Activated CD8-positive, alpha-beta T cell treated with anti-CD3 and anti-CD28 coated beads, Interleukin-2, amount 10 ng/mL, durations not matched to agents 7 days and 5 days (primary cell): ENCODE results near the gene GLOD4. TPM values are rescaled to one million over a fixed set of nuclear protein-coding genes. Genes with fewer than 3 reads are reported as not detected.
"Not testable (repeated sequence)": the region's sequence is repeated elsewhere in the genome, so short reads cannot be mapped to it uniquely, and the experiment has no call there.

Experiments
- ATAC-seq: fragments of 150-1000 bp; cut with Tn5 transposase; one replicate; pipeline ENCODE4 v1.10.0; 2021; ENCODE audit warnings: moderate library complexity
- CTCF ChIA-PET: fragments of 350-600 bp; sonication (Branson Sonifier 250); formaldehyde crosslinking; loops from one replicate; lab custom pipeline; 2021; ENCODE audit warnings: antibody characterized with exemption; lab: Charles Lee
- POLR2A ChIA-PET: fragments of 350-600 bp; sonication (Branson Sonifier 250); formaldehyde crosslinking; loops from one replicate; lab custom pipeline; 2021; ENCODE audit warnings: antibody characterized with exemption; lab: Charles Lee
- DNase-seq: peaks from one replicate; pipeline ENCODE4 v3.0.0-alpha.2; 2020
- H3K27ac Mint-ChIP-seq: one replicate; pipeline ENCODE4 v1.8.0; 2021; ENCODE audit warnings: mild to moderate bottlenecking, mixed read lengths
- H3K27me3 Mint-ChIP-seq: one replicate; pipeline ENCODE4 v1.8.0; 2021; ENCODE audit warnings: low read depth, mixed read lengths
- H3K36me3 Mint-ChIP-seq: one replicate; pipeline ENCODE4 v1.8.0; 2021; ENCODE audit warnings: low read depth, mixed read lengths
- H3K4me1 Mint-ChIP-seq: one replicate; pipeline ENCODE4 v1.8.0; 2021; ENCODE audit warnings: low read depth, mixed read lengths
- H3K4me3 Mint-ChIP-seq: one replicate; pipeline ENCODE4 v1.8.0; 2021; ENCODE audit warnings: mild to moderate bottlenecking, mixed read lengths
- H3K9me3 Mint-ChIP-seq: one replicate; pipeline ENCODE4 v1.8.0; 2022; ENCODE audit warnings: mixed read lengths; ENCODE audit not compliant: insufficient read depth
- total RNA-seq, 2 experiments: library from RNA; stranded (reverse); gene quantifications; one replicate each; pipeline ENCODE4 v1.2.3, GENCODE V29; 2021

GLOD4 gene
- total RNA-seq, 2 experiments from 2014 or later, result 57.5 to 59.1 TPM

GRCh38 chr17:800446-801242, 18.6 kb upstream of the GLOD4 start:
- no peak for ATAC-seq
- no peaks in the 10 kb centered on the region for H3K9me3 Mint-ChIP-seq
- H3K4me1 Mint-ChIP-seq, result no peaks in the 10 kb centered on the region
- no peak for DNase-seq
- ChIA-PET CTCF (interaction anchor here (7.4 kb wide), 1 partner anchor 181 kb away, joined by 90 read pairs; the partner anchor contains the start of gene NXN), POLR2A (interaction anchor here (1.3 kb wide), 1 partner anchor 19 kb away, joined by 3 read pairs; the partner anchor contains the start of genes GLOD4 and MRM3)
- no peak overlapping the region for H3K27ac Mint-ChIP-seq
- no peaks in the 10 kb centered on the region for H3K27me3 Mint-ChIP-seq
- H3K4me3 Mint-ChIP-seq, result no peak overlapping the region
- H3K36me3 Mint-ChIP-seq, result no peaks in the 10 kb centered on the region

- DNase-seq, result no peak
- Mint-ChIP-seq H3K27me3 (no peaks in the 10 kb centered on the region), H3K27ac (no peak overlapping the region), H3K9me3 (no peaks in the 10 kb centered on the region), H3K4me3 (no peak overlapping the region), H3K4me1 (peaks cover 7% of the 10 kb centered on the region), H3K36me3 (no peaks in the 10 kb centered on the region)
- ATAC-seq, result no peak
- CTCF ChIA-PET, result interaction anchor here (7.4 kb wide), 1 partner anchor 182 kb away, joined by 90 read pairs; the partner anchor contains the start of gene NXN
- POLR2A ChIA-PET, result interaction anchor here (1.3 kb wide), 1 partner anchor 18 kb away, joined by 4 read pairs; the partner anchor contains the start of genes GLOD4 and MRM3
These were observed 17.2 kb upstream of the GLOD4 start for GRCh38 chr17:799261-799660.

GRCh38 chr17:798246-798645, 16.2 kb upstream of the GLOD4 start:
- Mint-ChIP-seq H3K27ac (no peak overlapping the region), H3K9me3 (no peaks in the 10 kb centered on the region), H3K4me1 (peaks cover 7% of the 10 kb centered on the region), H3K36me3 (peaks cover 2% of the 10 kb centered on the region), H3K27me3 (no peaks in the 10 kb centered on the region), H3K4me3 (no peak overlapping the region)
- ChIA-PET CTCF (interaction anchor here (7.4 kb wide), 1 partner anchor 183 kb away, joined by 90 read pairs; the partner anchor contains the start of gene NXN), POLR2A (interaction anchor here (1.3 kb wide), 1 partner anchor 16 kb away, joined by 4 read pairs; the partner anchor contains the start of genes GLOD4 and MRM3)
- ATAC-seq, result no peak
- no peak for DNase-seq

- no peak overlapping the region for H3K27ac Mint-ChIP-seq
- CTCF ChIA-PET, result interaction anchor here (7.4 kb wide), 1 partner anchor 184 kb away, joined by 90 read pairs; the partner anchor contains the start of gene NXN
- peaks cover 7% of the 10 kb centered on the region for H3K36me3 Mint-ChIP-seq
- DNase-seq, result no peak
- POLR2A ChIA-PET, result no interaction called here
- no peak overlapping the region for H3K4me3 Mint-ChIP-seq
- H3K4me1 Mint-ChIP-seq, result peaks cover 7% of the 10 kb centered on the region
- H3K9me3 Mint-ChIP-seq, result no peaks in the 10 kb centered on the region
- ATAC-seq, result no peak
- H3K27me3 Mint-ChIP-seq, result no peaks in the 10 kb centered on the region
These were observed 15.3 kb upstream of the GLOD4 start for GRCh38 chr17:797236-797840.

- Mint-ChIP-seq H3K36me3 (peaks cover 8% of the 10 kb centered on the region), H3K4me3 (no peak overlapping the region), H3K27ac (no peak overlapping the region), H3K9me3 (no peaks in the 10 kb centered on the region), H3K4me1 (peaks cover 7% of the 10 kb centered on the region), H3K27me3 (no peaks in the 10 kb centered on the region)
- CTCF ChIA-PET, result interaction anchor here (2.1 to 7.4 kb wide), 4 partner anchors 13 to 203 kb away, joined by 5 to 90 read pairs (median 10); partner anchors contain the start of genes NXN and TIMM22
- ATAC-seq (no peak), DNase-seq (no peak)
- POLR2A ChIA-PET, result no interaction called here
These were observed 14.5 kb upstream of the GLOD4 start for GRCh38 chr17:796609-797008.

GRCh38 chr17:795721-796120, 13.6 kb upstream of the GLOD4 start:
- H3K36me3 Mint-ChIP-seq, result peaks cover 16% of the 10 kb centered on the region
- POLR2A ChIA-PET, result no interaction called here
- no peaks in the 10 kb centered on the region for H3K27me3 Mint-ChIP-seq
- ATAC-seq (no peak), DNase-seq (no peak)
- peaks cover 7% of the 10 kb centered on the region for H3K4me1 Mint-ChIP-seq
- no peak overlapping the region for H3K4me3 Mint-ChIP-seq
- no peaks in the 10 kb centered on the region for H3K9me3 Mint-ChIP-seq
- CTCF ChIA-PET, result interaction anchor here (1.7 to 7.4 kb wide), 5 partner anchors 13 to 203 kb away, joined by 5 to 90 read pairs (median 14); partner anchors contain the start of genes NXN and TIMM22
- H3K27ac Mint-ChIP-seq, result no peak overlapping the region

- H3K9me3 Mint-ChIP-seq, result no peaks in the 10 kb centered on the region
- H3K4me1 Mint-ChIP-seq, result peaks cover 7% of the 10 kb centered on the region
- H3K4me3 Mint-ChIP-seq, result no peak overlapping the region
- no peaks in the 10 kb centered on the region for H3K27me3 Mint-ChIP-seq
- H3K36me3 Mint-ChIP-seq, result peaks cover 16% of the 10 kb centered on the region
- ATAC-seq (no peak), DNase-seq (no peak)
- H3K27ac Mint-ChIP-seq, result no peak overlapping the region
- POLR2A ChIA-PET, result no interaction called here
- CTCF ChIA-PET, result interaction anchor here (1.0 to 7.4 kb wide), 7 partner anchors 12 to 261 kb away, joined by 3 to 90 read pairs (median 6); partner anchors contain the start of genes NXN and TIMM22
These were observed 13.2 kb upstream of the GLOD4 start for GRCh38 chr17:795276-795675.

- Mint-ChIP-seq H3K27ac (no peak overlapping the region), H3K27me3 (no peaks in the 10 kb centered on the region)
These were observed 12.8 kb upstream of the GLOD4 start for GRCh38 chr17:794876-795275.

GRCh38 chr17:792277-792676, 10.2 kb upstream of the GLOD4 start:
- ChIA-PET POLR2A (interaction anchor here (0.7 kb wide), 1 partner anchor 10 kb away, joined by 3 read pairs; the partner anchor contains the start of genes GLOD4 and MRM3), CTCF (interaction anchor here (1.3 to 2.2 kb wide), 3 partner anchors 10 to 191 kb away, joined by 3 to 15 read pairs (median 5); partner anchors contain the start of genes GLOD4 and MRM3)
- no peaks in the 10 kb centered on the region for H3K27me3 Mint-ChIP-seq
- no peaks in the 10 kb centered on the region for H3K9me3 Mint-ChIP-seq
- no peak overlapping the region for H3K27ac Mint-ChIP-seq
- peaks cover 24% of the 10 kb centered on the region for H3K36me3 Mint-ChIP-seq
- H3K4me3 Mint-ChIP-seq, result no peak overlapping the region
- no peak for DNase-seq
- H3K4me1 Mint-ChIP-seq, result peaks cover 7% of the 10 kb centered on the region
- ATAC-seq, result no peak

More at GRCh38 chr17:794876-795275, 12.8 kb upstream of the GLOD4 start:
- ChIA-PET CTCF (interaction anchor here (1.0 to 7.4 kb wide), 7 partner anchors 12 to 262 kb away, joined by 3 to 90 read pairs (median 6); partner anchors contain the start of genes NXN and TIMM22), POLR2A (no interaction called here)
- peak; percentile 62 for DNase-seq
- Mint-ChIP-seq H3K4me1 (peaks cover 7% of the 10 kb centered on the region), H3K36me3 (peaks cover 18% of the 10 kb centered on the region), H3K4me3 (no peak overlapping the region), H3K9me3 (no peaks in the 10 kb centered on the region)
- ATAC-seq, result peak; percentile 74

GRCh38 chr17:791829-792228, 9.7 kb upstream of the GLOD4 start:
- Mint-ChIP-seq H3K4me3 (no peak overlapping the region), H3K36me3 (peaks cover 27% of the 10 kb centered on the region)
- no peak for DNase-seq

GRCh38 chr17:790874-791247, 8.8 kb upstream of the GLOD4 start:
- not testable (repeated sequence) for H3K27ac Mint-ChIP-seq, ATAC-seq, H3K27me3 Mint-ChIP-seq, H3K9me3 Mint-ChIP-seq, DNase-seq, H3K4me1 Mint-ChIP-seq, H3K4me3 Mint-ChIP-seq
- H3K36me3 Mint-ChIP-seq, result peaks cover 27% of the 10 kb centered on the region
- CTCF ChIA-PET, result interaction anchor here (1.6 to 2.2 kb wide), 2 partner anchors 9 to 190 kb away, joined by 5 to 15 read pairs; partner anchors contain the start of genes GLOD4 and MRM3
- POLR2A ChIA-PET, result interaction anchor here (1.3 kb wide), 1 partner anchor 9 kb away, joined by 4 read pairs; the partner anchor contains the start of genes GLOD4 and MRM3

More at GRCh38 chr17:791829-792228, 9.7 kb upstream of the GLOD4 start:
- ChIA-PET POLR2A (interaction anchor here (0.7 to 1.3 kb wide), 2 partner anchors 9 to 10 kb away, joined by 3 to 4 read pairs; partner anchors contain the start of genes GLOD4 and MRM3), CTCF (interaction anchor here (1.3 to 2.2 kb wide), 3 partner anchors 9 to 191 kb away, joined by 3 to 15 read pairs (median 5); partner anchors contain the start of genes GLOD4 and MRM3)
- H3K4me1 Mint-ChIP-seq, result peaks cover 7% of the 10 kb centered on the region
- no peak overlapping the region for H3K27ac Mint-ChIP-seq
- no peaks in the 10 kb centered on the region for H3K9me3 Mint-ChIP-seq
- no peaks in the 10 kb centered on the region for H3K27me3 Mint-ChIP-seq
- ATAC-seq, result no peak
